Peyer's patch (tissue), 4 donors: Measurements from ENCODE around the gene SMOC1. TPM values are rescaled to one million over a fixed set of nuclear protein-coding genes. Genes with fewer than 3 reads are reported as not detected.

Source experiments
- DNase-seq, 3 donors: peaks; one replicate each; pipeline ENCODE4 v3.0.0-alpha.2; 2017 to 2019
- H3K27ac ChIP-seq, 4 donors: fragments of 200-600 bp; sonication (generic); one replicate each; pipeline ENCODE4 v1.5.1; 2016 to 2019
- H3K27me3 ChIP-seq, 2 donors: fragments of 200-600 bp; sonication (generic); one replicate each; pipeline ENCODE4 v1.5.1; 2019
- H3K36me3 ChIP-seq, 3 donors: fragments of 200-600 bp; sonication (generic); one replicate each; pipeline ENCODE4 v1.5.1; 2016 to 2019
- H3K4me1 ChIP-seq, 4 donors: fragments of 200-600 bp; sonication (generic); one replicate each; pipeline ENCODE4 v1.5.1; 2016 to 2019
- H3K4me3 ChIP-seq, 4 donors: fragments of 200-600 bp; sonication (generic); 1 replicate in 3 of 4; 2 replicates in 1 of 4; pipeline ENCODE4 v1.5.1; 2016 to 2019; ENCODE audit warnings: mild to moderate bottlenecking in 1 of 4
- H3K9me3 ChIP-seq, 4 donors: fragments of 200-600 bp; sonication (generic); one replicate each; pipeline ENCODE4 v1.5.1; 2016 to 2019; ENCODE audit warnings: mild to moderate bottlenecking in 1 of 4
- POLR2A ChIP-seq, 2 donors: fragments of 450-650 bp; IDR thresholded peaks; one replicate each; pipeline ENCODE4 v1.5.1; 2017; ENCODE audit warnings: antibody characterized with exemption in 2 of 2, mild to moderate bottlenecking in 2 of 2, moderate library complexity in 2 of 2
- total RNA-seq, 4 donors: library from RNA; depleted of rRNA; stranded (reverse); fragments of >200 nt; gene quantifications; one replicate each; pipeline ENCODE4 v1.1.0, GENCODE V29; 2016
- TF ChIP-seq, protein P1 (sequence below), 6 experiments: fragments of 450-650 bp in 4 of 6; fragments of 200-600 bp in 2 of 6; sonication (generic) in 1 of 6; IDR thresholded peaks; one replicate each; pipeline ENCODE4 v1.5.1; 2017 to 2019; ENCODE audit warnings: antibody characterized with exemption in 6 of 6, mild to moderate bottlenecking in 3 of 6, moderate library complexity in 1 of 6

SMOC1 gene
- total RNA-seq, 4 donors from 2014 or later = 0.35 to 0.54 (median 0.38) TPM; not detected in 1

DNA sequence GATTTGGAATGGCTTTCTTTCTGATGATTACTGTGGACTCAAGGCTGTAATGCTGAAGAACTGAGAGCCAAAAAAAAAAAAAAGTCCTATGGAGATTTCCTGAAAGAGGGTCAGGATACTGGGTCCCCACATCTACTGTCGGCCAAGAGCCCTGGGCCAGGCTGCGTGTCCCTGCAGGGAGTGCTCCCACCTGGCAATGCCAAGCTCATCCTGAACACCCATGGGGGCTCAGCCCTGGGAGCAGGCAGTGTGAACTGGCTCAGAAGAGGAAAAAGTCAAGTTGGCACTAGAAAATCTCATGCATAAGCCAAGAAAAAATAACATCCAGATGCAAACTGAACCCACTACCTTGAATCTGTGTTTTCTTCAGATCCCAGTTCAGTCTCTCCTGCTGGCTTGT is 35.0 kb upstream of the SMOC1 start:
- no peaks in the 10 kb centered on the region for H3K4me1 ChIP-seq
- H3K9me3 ChIP-seq = no peaks in the 10 kb centered on the region
- TF ChIP-seq, protein P1, sequence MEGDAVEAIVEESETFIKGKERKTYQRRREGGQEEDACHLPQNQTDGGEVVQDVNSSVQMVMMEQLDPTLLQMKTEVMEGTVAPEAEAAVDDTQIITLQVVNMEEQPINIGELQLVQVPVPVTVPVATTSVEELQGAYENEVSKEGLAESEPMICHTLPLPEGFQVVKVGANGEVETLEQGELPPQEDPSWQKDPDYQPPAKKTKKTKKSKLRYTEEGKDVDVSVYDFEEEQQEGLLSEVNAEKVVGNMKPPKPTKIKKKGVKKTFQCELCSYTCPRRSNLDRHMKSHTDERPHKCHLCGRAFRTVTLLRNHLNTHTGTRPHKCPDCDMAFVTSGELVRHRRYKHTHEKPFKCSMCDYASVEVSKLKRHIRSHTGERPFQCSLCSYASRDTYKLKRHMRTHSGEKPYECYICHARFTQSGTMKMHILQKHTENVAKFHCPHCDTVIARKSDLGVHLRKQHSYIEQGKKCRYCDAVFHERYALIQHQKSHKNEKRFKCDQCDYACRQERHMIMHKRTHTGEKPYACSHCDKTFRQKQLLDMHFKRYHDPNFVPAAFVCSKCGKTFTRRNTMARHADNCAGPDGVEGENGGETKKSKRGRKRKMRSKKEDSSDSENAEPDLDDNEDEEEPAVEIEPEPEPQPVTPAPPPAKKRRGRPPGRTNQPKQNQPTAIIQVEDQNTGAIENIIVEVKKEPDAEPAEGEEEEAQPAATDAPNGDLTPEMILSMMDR (IDR thresholded peaks at IDR 0.05) = no peak
- TF ChIP-seq POLR2A (IDR thresholded peaks at IDR 0.05) = no peak
- DNase-seq = no peak
- no peak overlapping the region for H3K4me3 ChIP-seq
- H3K27ac ChIP-seq = no peak overlapping the region
- H3K27me3 ChIP-seq = no peaks in the 10 kb centered on the region
- no peaks in the 10 kb centered on the region for H3K36me3 ChIP-seq

DNA sequence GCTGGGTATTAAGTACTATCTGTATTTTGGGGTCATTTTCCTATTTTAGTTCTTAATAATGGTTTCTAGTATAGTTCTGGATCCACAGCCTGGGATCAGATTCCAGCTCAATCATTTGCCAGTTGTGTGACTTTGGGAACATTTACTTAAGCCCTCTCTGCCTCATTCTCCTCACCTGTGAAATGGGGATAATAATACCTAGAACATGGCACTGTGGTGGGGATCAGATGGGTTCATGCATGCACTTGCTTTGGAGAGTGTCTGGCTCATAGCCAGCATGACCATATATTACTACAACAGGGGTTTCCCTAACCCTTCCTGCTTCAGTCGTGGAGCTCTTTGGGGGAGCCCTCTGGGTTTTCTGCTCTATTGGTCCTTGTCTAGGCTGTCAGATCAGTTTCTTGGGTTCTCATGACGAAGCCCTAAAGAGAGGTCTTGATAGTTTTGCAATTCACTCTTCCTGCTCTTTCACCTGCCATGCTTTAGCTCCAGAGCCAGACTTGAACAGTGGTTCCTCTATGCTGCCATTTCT is 34.1 kb upstream of the SMOC1 start:
- TF ChIP-seq POLR2A (IDR thresholded peaks at IDR 0.05) = no peak
- TF ChIP-seq, protein P1 (IDR thresholded peaks at IDR 0.05) = no peak
- Histone ChIP-seq H3K27ac (no peak overlapping the region), H3K4me1 (no peaks in the 10 kb centered on the region), H3K4me3 (no peak overlapping the region), H3K9me3 (no peaks in the 10 kb centered on the region), H3K36me3 (no peaks in the 10 kb centered on the region), H3K27me3 (no peaks in the 10 kb centered on the region)
- no peak for DNase-seq

DNA sequence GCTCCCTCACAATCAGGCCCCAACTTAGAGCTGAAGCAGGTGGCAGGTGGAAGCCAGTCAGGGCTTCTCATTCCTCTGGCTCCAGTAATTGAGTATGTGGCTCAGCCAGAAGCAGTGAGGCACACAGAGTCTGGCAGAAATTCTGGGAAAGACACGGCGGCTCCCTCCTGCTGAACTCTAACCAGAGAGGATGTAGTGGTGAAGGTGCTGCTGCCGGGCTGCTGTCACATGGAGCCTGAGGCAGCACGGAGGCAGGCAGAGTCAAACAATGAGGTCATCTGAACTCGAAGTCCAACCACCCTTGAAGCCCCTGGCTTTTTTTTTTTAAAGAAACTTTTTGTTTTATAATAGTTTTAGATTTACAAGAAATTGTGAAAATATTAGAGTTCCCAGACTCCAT is 33.4 kb upstream of the SMOC1 start:
- no peaks in the 10 kb centered on the region for H3K27me3 ChIP-seq
- H3K4me1 ChIP-seq = no peaks in the 10 kb centered on the region
- H3K9me3 ChIP-seq = no peaks in the 10 kb centered on the region
- no peaks in the 10 kb centered on the region for H3K36me3 ChIP-seq
- no peak overlapping the region for H3K27ac ChIP-seq
- no peak for TF ChIP-seq POLR2A (IDR thresholded peaks at IDR 0.05)
- TF ChIP-seq, protein P1 (IDR thresholded peaks at IDR 0.05) = no peak
- no peak overlapping the region for H3K4me3 ChIP-seq
- DNase-seq = no peak

DNA sequence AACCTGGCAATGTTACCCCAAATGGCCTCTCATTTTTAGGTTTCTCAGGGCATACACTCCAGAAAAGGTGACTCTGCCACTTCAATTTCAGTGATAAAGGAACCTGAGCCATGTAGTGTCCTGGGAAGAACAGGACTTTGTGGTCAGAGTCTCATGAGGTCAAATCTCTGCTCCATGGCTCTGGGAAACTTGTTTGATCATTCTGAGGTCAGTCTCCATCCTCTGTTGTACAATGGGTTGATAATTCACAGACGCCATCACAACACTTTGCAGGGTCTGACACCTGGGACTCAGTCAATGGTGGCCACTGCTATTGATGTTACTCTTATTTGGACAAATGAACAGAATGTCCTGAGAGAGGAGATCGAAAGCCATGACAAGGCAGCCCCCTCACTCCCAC is 31.1 kb upstream of the SMOC1 start:
- no peak for TF ChIP-seq POLR2A (IDR thresholded peaks at IDR 0.05)
- TF ChIP-seq, protein P1 (IDR thresholded peaks at IDR 0.05) = no peak
- Histone ChIP-seq H3K9me3 (no peaks in the 10 kb centered on the region), H3K4me1 (no peaks in the 10 kb centered on the region), H3K27me3 (no peaks in the 10 kb centered on the region), H3K27ac (no peak overlapping the region), H3K4me3 (no peak overlapping the region), H3K36me3 (no peaks in the 10 kb centered on the region)
- no peak for DNase-seq

DNA sequence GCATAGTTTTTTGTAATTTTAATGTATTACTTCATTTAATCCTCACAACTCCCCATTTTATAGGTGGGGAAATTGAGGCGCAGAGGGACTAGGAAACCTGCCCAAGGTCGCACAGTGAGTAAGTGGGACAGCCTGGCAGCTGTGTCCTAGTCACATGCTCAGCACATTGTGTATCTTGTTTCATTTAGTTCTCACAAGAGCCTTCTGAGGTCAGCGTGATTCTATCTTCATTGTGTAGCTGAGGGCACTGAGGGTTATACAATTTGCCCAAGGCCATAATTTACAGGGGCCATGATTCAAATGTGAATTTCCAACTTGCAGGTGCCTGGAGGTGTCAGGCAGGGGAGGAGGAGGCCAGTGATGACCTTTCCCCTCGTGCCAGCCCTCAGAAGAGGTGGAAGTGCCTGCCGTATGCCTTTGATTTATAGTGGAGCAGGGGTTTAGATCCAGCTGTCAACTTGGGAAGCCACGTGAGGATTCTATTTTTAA is 30.3 kb upstream of the SMOC1 start:
- Histone ChIP-seq H3K27ac (no peak overlapping the region), H3K4me1 (no peaks in the 10 kb centered on the region), H3K36me3 (no peaks in the 10 kb centered on the region), H3K27me3 (no peaks in the 10 kb centered on the region), H3K9me3 (no peaks in the 10 kb centered on the region), H3K4me3 (no peak overlapping the region)
- DNase-seq = no peak
- TF ChIP-seq POLR2A (IDR thresholded peaks at IDR 0.05) = no peak
- TF ChIP-seq, protein P1 (IDR thresholded peaks at IDR 0.05) = no peak
